ENCODE data around the gene FYB1.

The FYB1 gene

DNA sequence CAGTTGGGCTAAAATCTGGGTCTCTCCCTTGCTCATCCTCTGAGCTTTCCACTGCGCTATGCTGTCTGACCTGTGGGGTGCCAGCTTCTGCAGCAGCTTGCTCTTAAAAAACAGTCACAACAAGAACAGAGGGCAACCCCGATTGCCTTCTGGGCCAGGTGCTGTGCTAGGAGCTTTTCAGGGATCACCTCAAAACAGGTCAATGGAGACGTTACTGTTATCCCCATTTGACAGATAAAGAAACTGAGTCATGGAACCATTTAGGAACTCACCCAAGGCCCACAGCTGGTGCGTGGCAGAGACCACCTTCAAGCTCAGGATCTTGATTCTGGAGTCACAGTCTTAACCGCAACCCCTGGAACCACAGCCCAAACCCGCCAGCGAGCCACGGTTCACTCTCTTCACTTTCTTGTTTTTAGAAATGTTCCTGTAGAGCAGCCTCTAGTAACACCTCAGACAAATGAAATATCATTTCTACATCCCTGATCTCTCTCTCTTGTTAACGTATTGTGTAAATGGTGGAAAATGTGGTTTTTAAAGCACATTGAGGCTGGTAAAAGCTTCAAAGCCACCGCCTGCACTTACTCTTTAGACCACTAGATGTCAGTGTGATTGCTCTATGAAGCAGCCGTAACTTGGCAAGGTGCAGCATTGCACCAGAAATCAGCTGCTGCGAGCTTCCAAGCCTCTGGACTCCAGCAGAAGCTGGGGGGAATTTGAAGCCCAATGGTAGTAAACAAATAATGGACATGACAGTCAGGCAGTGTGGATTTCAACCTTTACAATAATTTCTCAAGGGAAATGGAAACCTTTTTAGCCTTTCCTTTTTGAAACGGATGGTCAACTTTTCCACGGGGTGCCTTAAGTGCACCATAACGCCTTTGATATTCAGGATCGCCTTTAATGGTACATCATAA lies 1.7 kb downstream of the FYB1 start:
- H3K36me3 ChIP-seq (ENCODE audit: control insufficient read depth in 2 of 2, insufficient read depth in 2 of 2, low read length in 2 of 2): no peaks in the 10 kb centered on the region
- no peaks in the 10 kb centered on the region for H3K9me3 ChIP-seq (ENCODE audit: control insufficient read depth in 2 of 2, low read length in 2 of 2)
- H3K27me3 ChIP-seq (ENCODE audit: control insufficient read depth in 1 of 2, insufficient read depth in 2 of 2, low read length in 2 of 2): no peaks in the 10 kb centered on the region
- H3K27ac ChIP-seq (ENCODE audit: low read length): no peak overlapping the region
- no peak overlapping the region for H3K9ac ChIP-seq (ENCODE audit: low read length in 2 of 2)
- H3K4me1 ChIP-seq (ENCODE audit: control insufficient read depth, insufficient read depth, low read length): peaks cover 8% of the 10 kb centered on the region
- no peak overlapping the region for H3K4me3 ChIP-seq (ENCODE audit: low read length in 2 of 2)

DNA sequence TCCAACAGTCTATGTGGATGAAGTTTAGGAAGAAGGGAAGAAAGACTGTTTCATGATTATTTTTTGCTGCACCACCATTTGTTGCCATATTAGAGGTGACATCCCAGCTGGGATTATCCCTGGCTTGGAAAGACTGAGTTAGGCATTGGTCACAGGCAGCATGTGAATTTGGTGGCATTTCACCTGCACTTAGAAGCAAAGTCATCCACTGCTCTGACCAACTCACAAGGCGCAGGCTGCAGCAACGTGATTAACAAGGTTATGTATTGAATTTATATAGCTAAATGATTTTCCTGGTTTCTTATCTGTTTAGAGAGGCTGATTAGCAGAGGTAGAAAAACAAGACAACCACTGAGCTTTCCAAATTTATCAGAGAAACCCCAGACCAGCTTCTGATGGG lies 2.7 kb downstream of the FYB1 start:
- H3K27ac ChIP-seq (ENCODE audit: low read length): no peak overlapping the region
- peaks cover 8% of the 10 kb centered on the region for H3K4me1 ChIP-seq (ENCODE audit: control insufficient read depth, insufficient read depth, low read length)
- no peak overlapping the region for H3K4me3 ChIP-seq (ENCODE audit: low read length in 2 of 2)
- H3K9me3 ChIP-seq (ENCODE audit: control insufficient read depth in 2 of 2, low read length in 2 of 2): no peaks in the 10 kb centered on the region
- no peaks in the 10 kb centered on the region for H3K27me3 ChIP-seq (ENCODE audit: control insufficient read depth in 1 of 2, insufficient read depth in 2 of 2, low read length in 2 of 2)
- no peak overlapping the region for H3K9ac ChIP-seq (ENCODE audit: low read length in 2 of 2)
- no peaks in the 10 kb centered on the region for H3K36me3 ChIP-seq (ENCODE audit: control insufficient read depth in 2 of 2, insufficient read depth in 2 of 2, low read length in 2 of 2)

DNA sequence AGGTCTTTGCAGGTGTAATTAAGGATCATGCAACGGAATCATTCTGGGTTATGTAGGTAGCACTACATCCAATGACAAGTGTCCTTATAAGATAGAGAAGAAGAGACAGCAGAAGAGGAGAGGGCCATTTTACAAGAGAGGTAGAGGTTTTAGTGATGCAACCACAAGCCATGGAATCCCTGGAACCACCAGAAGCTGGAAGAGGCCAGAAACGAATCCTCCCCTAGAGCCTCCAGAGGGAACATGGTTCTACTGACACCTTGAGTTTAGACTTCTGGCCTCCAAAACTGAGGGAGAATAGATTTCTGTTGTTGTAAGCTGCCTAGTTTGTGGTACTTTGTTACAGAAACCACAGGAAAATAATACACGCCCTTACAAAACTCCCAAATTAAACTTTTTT lies 3.5 kb downstream of the FYB1 start:
- Histone ChIP-seq H3K36me3 (ENCODE audit: control insufficient read depth in 2 of 2, insufficient read depth in 2 of 2, low read length in 2 of 2) (no peaks in the 10 kb centered on the region), H3K4me1 (ENCODE audit: control insufficient read depth, insufficient read depth, low read length) (peaks cover 8% of the 10 kb centered on the region), H3K27ac (ENCODE audit: low read length) (no peak overlapping the region), H3K4me3 (ENCODE audit: low read length in 2 of 2) (no peak overlapping the region), H3K27me3 (ENCODE audit: control insufficient read depth in 1 of 2, insufficient read depth in 2 of 2, low read length in 2 of 2) (no peaks in the 10 kb centered on the region), H3K9me3 (ENCODE audit: control insufficient read depth in 2 of 2, low read length in 2 of 2) (no peaks in the 10 kb centered on the region), H3K9ac (ENCODE audit: low read length in 2 of 2) (no peak overlapping the region)

DNA sequence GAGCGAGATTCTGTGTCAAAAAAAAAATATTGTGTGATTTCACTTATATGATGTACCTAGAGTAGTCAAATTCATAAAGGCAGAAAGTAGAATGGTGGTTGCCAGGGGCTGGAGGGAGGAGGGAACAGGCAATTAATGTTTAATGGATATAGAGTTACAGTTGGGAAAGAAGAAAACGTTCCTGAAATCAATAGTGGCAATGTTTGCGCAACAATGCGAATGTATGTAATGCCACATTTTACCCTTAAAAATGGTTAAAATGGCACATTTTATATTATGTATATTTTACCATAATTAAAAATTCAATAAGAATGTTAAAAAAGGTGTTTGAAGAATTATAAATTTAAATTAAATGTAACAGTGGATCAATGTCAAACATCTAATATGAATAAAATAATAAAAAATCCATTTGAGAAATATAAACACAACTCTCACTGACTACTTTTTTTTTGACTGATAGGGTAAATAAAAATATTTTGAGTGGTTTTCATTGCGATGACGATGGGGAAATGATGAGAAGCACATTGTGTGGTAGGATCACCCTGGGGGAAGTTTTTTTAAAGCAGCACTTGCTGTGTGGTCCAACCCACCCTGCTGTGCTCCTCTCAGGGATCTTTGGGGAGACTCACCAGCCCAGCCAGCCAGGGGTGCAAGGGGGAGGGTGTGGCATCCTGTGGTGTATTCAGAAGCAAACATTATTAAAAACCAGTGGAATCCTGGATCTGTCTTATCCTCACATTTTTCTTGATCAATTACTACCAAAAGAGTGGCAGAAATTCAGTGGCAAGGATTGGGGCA lies 4.3 kb downstream of the FYB1 start:
- H3K27me3 ChIP-seq (ENCODE audit: control insufficient read depth in 1 of 2, insufficient read depth in 2 of 2, low read length in 2 of 2): peaks cover 0 to 2% of the 10 kb centered on the region in 2 donors

DNA sequence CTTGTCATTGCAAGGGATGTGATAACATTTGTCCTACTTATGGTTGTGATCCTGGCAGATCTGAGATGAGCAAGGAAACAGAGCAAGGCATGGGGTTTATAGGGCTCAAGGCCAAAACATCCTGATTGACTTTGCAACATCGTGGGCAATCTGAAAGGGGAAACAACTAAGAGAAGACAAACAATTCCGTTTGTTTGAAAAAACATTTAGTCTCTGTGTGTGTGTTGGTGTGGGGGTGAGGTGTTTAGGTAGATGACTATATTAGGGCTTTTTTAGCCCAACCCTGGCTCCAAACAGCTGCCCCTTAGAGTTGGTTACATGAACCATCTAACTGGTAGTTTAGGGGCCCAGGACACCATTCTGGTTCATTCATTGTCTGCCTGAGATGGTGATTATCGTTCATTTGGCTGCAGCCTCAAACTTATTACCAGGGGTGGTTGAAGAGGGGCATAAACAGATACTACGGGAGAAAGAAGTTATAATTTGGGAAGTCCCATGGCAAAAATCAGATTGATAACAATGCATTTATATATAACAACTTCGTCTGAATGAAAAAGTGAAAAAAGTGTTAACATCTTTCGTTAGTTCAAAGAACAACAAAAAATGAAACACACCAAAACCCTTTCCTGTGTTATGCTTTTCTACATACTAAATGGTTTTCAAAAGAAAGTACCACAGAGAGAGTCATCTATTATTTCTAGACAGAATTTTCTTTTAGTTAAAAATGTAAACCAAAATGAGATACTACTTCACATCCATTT lies 5.7 kb downstream of the FYB1 start:
- no peak overlapping the region for H3K4me3 ChIP-seq (ENCODE audit: low read length in 2 of 2)
- no peaks in the 10 kb centered on the region for H3K36me3 ChIP-seq (ENCODE audit: control insufficient read depth in 2 of 2, insufficient read depth in 2 of 2, low read length in 2 of 2)
- no peaks in the 10 kb centered on the region for H3K9me3 ChIP-seq (ENCODE audit: control insufficient read depth in 2 of 2, low read length in 2 of 2)
- H3K27ac ChIP-seq (ENCODE audit: low read length): no peak overlapping the region
- H3K27me3 ChIP-seq (ENCODE audit: control insufficient read depth in 1 of 2, insufficient read depth in 2 of 2, low read length in 2 of 2): peaks cover 0 to 2% of the 10 kb centered on the region in 2 donors
- no peak overlapping the region for H3K9ac ChIP-seq (ENCODE audit: low read length in 2 of 2)
- H3K4me1 ChIP-seq (ENCODE audit: control insufficient read depth, insufficient read depth, low read length): peaks cover 4% of the 10 kb centered on the region

More for the DNA sequence above, 4.3 kb downstream of the FYB1 start:
- Histone ChIP-seq H3K27ac (ENCODE audit: low read length) (no peak overlapping the region), H3K9ac (ENCODE audit: low read length in 2 of 2) (no peak overlapping the region), H3K9me3 (ENCODE audit: control insufficient read depth in 2 of 2, low read length in 2 of 2) (no peaks in the 10 kb centered on the region), H3K4me1 (ENCODE audit: control insufficient read depth, insufficient read depth, low read length) (peaks cover 9% of the 10 kb centered on the region), H3K4me3 (ENCODE audit: low read length in 2 of 2) (no peak overlapping the region), H3K36me3 (ENCODE audit: control insufficient read depth in 2 of 2, insufficient read depth in 2 of 2, low read length in 2 of 2) (no peaks in the 10 kb centered on the region)

DNA sequence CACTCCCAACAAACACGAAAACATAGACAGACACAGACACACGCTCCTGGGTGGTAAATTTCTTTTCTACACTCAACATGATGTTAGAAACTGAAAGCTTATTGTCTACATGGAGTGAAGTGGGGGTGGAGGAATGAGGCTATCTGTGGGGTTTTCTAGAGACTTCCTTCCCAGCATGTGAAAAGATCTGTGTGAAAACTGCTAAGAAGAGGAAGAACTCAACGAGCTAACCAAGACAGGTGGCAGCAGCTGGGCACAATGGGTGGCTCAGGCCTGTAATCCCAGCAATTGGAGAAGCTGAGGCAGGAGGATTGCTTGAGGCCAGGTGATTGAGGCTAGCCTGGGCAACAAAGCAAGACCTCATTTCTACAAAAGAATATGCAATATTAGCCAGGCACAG lies 7.6 kb downstream of the FYB1 start:
- Histone ChIP-seq H3K27me3 (ENCODE audit: control insufficient read depth in 1 of 2, insufficient read depth in 2 of 2, low read length in 2 of 2) (peaks cover 0 to 2% of the 10 kb centered on the region in 2 donors), H3K4me1 (ENCODE audit: control insufficient read depth, insufficient read depth, low read length) (peaks cover 3% of the 10 kb centered on the region), H3K4me3 (ENCODE audit: low read length in 2 of 2) (no peak overlapping the region), H3K9me3 (ENCODE audit: control insufficient read depth in 2 of 2, low read length in 2 of 2) (no peaks in the 10 kb centered on the region), H3K36me3 (ENCODE audit: control insufficient read depth in 2 of 2, insufficient read depth in 2 of 2, low read length in 2 of 2) (no peaks in the 10 kb centered on the region), H3K27ac (ENCODE audit: low read length) (no peak overlapping the region), H3K9ac (ENCODE audit: low read length in 2 of 2) (no peak overlapping the region)

DNA sequence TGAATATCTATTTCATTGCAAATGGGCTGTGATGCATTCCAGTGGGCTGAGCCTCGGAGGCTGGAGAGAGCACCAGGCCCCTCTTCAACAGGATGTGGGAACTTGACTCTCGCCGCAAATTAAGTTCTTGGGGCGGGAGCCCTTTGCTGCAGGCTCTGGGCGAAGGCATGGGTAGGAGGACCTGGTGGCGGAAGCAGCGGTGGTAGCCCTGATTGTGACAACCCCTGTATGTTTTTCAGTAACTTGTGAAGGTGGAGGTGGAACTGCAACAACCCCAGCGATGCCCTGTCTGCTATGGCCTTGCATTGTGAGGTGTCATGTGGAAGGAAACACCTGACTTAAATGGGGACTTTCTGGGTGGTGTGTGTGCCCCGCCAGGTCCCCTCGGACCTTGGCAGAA lies 9.4 kb downstream of the FYB1 start:
- no peak overlapping the region for H3K9ac ChIP-seq (ENCODE audit: low read length in 2 of 2)
- H3K9me3 ChIP-seq (ENCODE audit: control insufficient read depth in 2 of 2, low read length in 2 of 2): no peaks in the 10 kb centered on the region
- no peaks in the 10 kb centered on the region for H3K36me3 ChIP-seq (ENCODE audit: control insufficient read depth in 2 of 2, insufficient read depth in 2 of 2, low read length in 2 of 2)
- H3K4me1 ChIP-seq (ENCODE audit: control insufficient read depth, insufficient read depth, low read length): peaks cover 3% of the 10 kb centered on the region
- H3K27ac ChIP-seq (ENCODE audit: low read length): no peak overlapping the region
- peaks cover 0 to 2% of the 10 kb centered on the region in 2 donors for H3K27me3 ChIP-seq (ENCODE audit: control insufficient read depth in 1 of 2, insufficient read depth in 2 of 2, low read length in 2 of 2)
- no peak overlapping the region for H3K4me3 ChIP-seq (ENCODE audit: low read length in 2 of 2)

DNA sequence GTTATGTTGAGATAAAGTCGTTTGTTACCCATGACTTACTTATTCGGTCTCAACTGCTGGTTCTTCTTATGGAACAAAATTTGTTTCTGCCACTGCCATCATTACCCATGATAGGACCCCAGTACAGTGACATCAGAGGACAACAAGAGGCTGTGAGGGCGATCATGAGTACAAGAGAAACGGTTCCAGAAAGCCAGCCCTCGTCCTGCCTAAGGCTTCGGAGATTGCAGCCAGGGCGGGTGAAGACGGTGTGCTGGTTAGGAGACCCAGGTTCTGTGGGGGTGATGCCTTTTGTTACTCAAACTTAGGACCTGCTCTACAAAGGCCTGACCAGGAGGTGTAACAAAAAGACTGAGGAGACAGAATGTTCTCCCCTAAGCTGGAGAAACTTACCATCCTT lies 10.9 kb downstream of the FYB1 start:
- Histone ChIP-seq H3K36me3 (ENCODE audit: control insufficient read depth in 2 of 2, insufficient read depth in 2 of 2, low read length in 2 of 2) (no peaks in the 10 kb centered on the region), H3K4me3 (ENCODE audit: low read length in 2 of 2) (no peak overlapping the region), H3K4me1 (ENCODE audit: control insufficient read depth, insufficient read depth, low read length) (peaks cover 3% of the 10 kb centered on the region), H3K9me3 (ENCODE audit: control insufficient read depth in 2 of 2, low read length in 2 of 2) (no peaks in the 10 kb centered on the region), H3K27me3 (ENCODE audit: control insufficient read depth in 1 of 2, insufficient read depth in 2 of 2, low read length in 2 of 2) (peaks cover 0 to 2% of the 10 kb centered on the region in 2 donors), H3K9ac (ENCODE audit: low read length in 2 of 2) (no peak overlapping the region), H3K27ac (ENCODE audit: low read length) (no peak overlapping the region)

DNA sequence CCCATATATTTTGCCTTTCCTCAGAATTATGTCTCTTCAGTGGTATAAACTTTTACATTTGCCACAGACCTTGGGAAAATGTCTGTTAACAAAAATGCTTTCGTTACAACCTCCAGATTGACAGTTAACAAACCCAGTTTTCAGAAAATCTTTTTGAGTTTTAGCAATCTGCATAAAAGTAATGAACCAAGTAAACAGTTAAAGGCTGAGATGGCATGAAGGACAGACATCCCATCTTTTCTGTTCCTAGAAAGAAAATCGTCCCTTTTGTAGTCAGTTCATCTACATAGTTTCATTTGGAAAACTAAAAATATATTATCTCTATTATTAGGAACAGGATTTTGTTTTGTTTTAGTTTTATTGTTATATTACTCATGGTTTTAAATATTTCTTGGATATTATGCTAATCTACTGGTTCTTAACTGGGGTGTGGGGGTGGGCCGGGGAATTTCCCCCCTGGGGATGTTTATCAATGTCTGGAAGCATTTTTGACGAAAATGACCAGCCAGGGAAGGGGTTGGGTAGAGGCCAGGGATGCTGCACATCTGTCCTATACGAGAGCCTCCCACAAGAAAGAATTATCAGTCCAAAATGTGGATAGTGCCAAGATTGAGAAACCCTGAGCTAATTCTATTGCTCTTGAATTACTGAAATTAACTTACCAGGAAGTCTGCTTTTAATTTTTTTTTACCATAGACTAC lies 11.9 kb downstream of the FYB1 start:
- peaks cover 3% of the 10 kb centered on the region for H3K4me1 ChIP-seq (ENCODE audit: control insufficient read depth, insufficient read depth, low read length)

More for the DNA sequence above, 11.9 kb downstream of the FYB1 start:
- Histone ChIP-seq H3K9me3 (ENCODE audit: control insufficient read depth in 2 of 2, low read length in 2 of 2) (no peaks in the 10 kb centered on the region), H3K27ac (ENCODE audit: low read length) (no peak overlapping the region), H3K36me3 (ENCODE audit: control insufficient read depth in 2 of 2, insufficient read depth in 2 of 2, low read length in 2 of 2) (no peaks in the 10 kb centered on the region), H3K4me3 (ENCODE audit: low read length in 2 of 2) (no peak overlapping the region), H3K9ac (ENCODE audit: low read length in 2 of 2) (no peak overlapping the region), H3K27me3 (ENCODE audit: control insufficient read depth in 1 of 2, insufficient read depth in 2 of 2, low read length in 2 of 2) (peaks cover 0 to 2% of the 10 kb centered on the region in 2 donors)

Measured in stomach smooth muscle (tissue), 2 donors.